Neural progenitor cell (in vitro differentiated cells): ENCODE measurements around the gene TMEM74B. TPM values are rescaled to one million over a fixed set of nuclear protein-coding genes. Genes with fewer than 3 reads are reported as not detected.

Experiments used
- DNase-seq: peaks from one replicate; pipeline ENCODE4 v3.0.0-alpha.2; 2016; ENCODE audit warnings: low spot score
- H2AFZ ChIP-seq: fragments of 200-600 bp; sonication (generic); replicated peaks from 2 replicates; pipeline ENCODE4 v1.6.1; 2016; ENCODE audit warnings: antibody characterized with exemption
- H3F3A ChIP-seq: fragments of 200-600 bp; sonication (generic); 2 replicates; pipeline ENCODE4 v1.6.1; 2016; ENCODE audit warnings: antibody characterized with exemption, low read depth
- H3K27ac ChIP-seq: fragments of 200-600 bp; sonication (generic); 2 replicates; pipeline ENCODE4 v1.5.1; 2016; ENCODE audit warnings: mild to moderate bottlenecking
- H3K27me3 ChIP-seq: fragments of 200-600 bp; sonication (generic); 2 replicates; pipeline ENCODE4 v1.6.1; 2016; ENCODE audit warnings: mild to moderate bottlenecking, moderate library complexity
- H3K36me3 ChIP-seq: fragments of 200-600 bp; sonication (generic); 2 replicates; pipeline ENCODE4 v1.5.1; 2016
- H3K4me1 ChIP-seq: fragments of 200-600 bp; sonication (generic); 2 replicates; pipeline ENCODE4 v1.6.1; 2016; ENCODE audit warnings: mixed run types
- H3K4me2 ChIP-seq: fragments of 200-600 bp; sonication (generic); 2 replicates; pipeline ENCODE4 v1.6.1; 2016
- H3K4me3 ChIP-seq: fragments of 200-600 bp; sonication (generic); 2 replicates; pipeline ENCODE4 v1.5.1; 2016
- H3K79me2 ChIP-seq: fragments of 200-600 bp; sonication (generic); 2 replicates; pipeline ENCODE4 v1.6.1; 2016; ENCODE audit warnings: low read depth
- H3K9ac ChIP-seq: fragments of 200-600 bp; sonication (generic); 2 replicates; pipeline ENCODE4 v1.6.1; 2016
- H3K9me3 ChIP-seq: fragments of 200-600 bp; sonication (generic); 2 replicates; pipeline ENCODE4 v1.5.1; 2016; ENCODE audit warnings: low read depth
- H4K20me1 ChIP-seq: fragments of 200-600 bp; sonication (generic); 2 replicates; pipeline ENCODE4 v1.6.1; 2016; ENCODE audit warnings: low read depth
- H3K27ac Mint-ChIP-seq: 3 replicates; pipeline ENCODE4 v1.8.0; 2021; ENCODE audit warnings: mixed read lengths
- H3K27me3 Mint-ChIP-seq: 2 replicates; pipeline ENCODE4 v1.8.0; 2022; ENCODE audit warnings: low read depth, mild to moderate bottlenecking, inconsistent platforms, moderate library complexity, mixed read lengths; ENCODE audit not compliant: insufficient read depth
- H3K36me3 Mint-ChIP-seq: 3 replicates; pipeline ENCODE4 v1.8.0; 2021; ENCODE audit warnings: mixed read lengths
- H3K4me1 Mint-ChIP-seq: 3 replicates; pipeline ENCODE4 v1.8.0; 2021; ENCODE audit warnings: mixed read lengths
- H3K4me3 Mint-ChIP-seq: 3 replicates; pipeline ENCODE4 v1.8.0; 2021; ENCODE audit warnings: mild to moderate bottlenecking, moderate library complexity, mixed read lengths
- H3K9me3 Mint-ChIP-seq: 3 replicates; pipeline ENCODE4 v1.8.0; 2020; ENCODE audit warnings: mixed read lengths
- CTCF ChIP-seq: fragments of 200-600 bp; sonication (generic); IDR thresholded peaks from 2 replicates; pipeline ENCODE4 v1.5.1; 2017; ENCODE audit warnings: antibody characterized with exemption, mild to moderate bottlenecking
- EZH2 ChIP-seq: fragments of 200-600 bp; sonication (generic); IDR thresholded peaks from 2 replicates; pipeline ENCODE4 v1.6.1; 2017; ENCODE audit warnings: antibody characterized with exemption, mild to moderate bottlenecking, moderate library complexity
- EZH2phosphoT487 ChIP-seq: fragments of 200-600 bp; sonication (generic); IDR thresholded peaks from 2 replicates; pipeline ENCODE4 v1.6.1; 2017; ENCODE audit warnings: antibody characterized with exemption
- total RNA-seq: library from RNA; depleted of rRNA; stranded (reverse); fragments of >200 nt; gene quantifications from 2 replicates; pipeline ENCODE4 v1.2.3, GENCODE V29; 2015; ENCODE audit warnings: low replicate concordance

The TMEM74B gene
- total RNA-seq, 1 donor from 2014 or later = 2.5 TPM

- no peak overlapping the region for H3K4me2 ChIP-seq
- H4K20me1 ChIP-seq = no peaks in the 10 kb centered on the region
- no peaks in the 10 kb centered on the region for H3K4me1 ChIP-seq
- Mint-ChIP-seq H3K4me1 (peaks cover 11% of the 10 kb centered on the region), H3K9me3 (no peaks in the 10 kb centered on the region), H3K27me3 (peaks cover 8% of the 10 kb centered on the region), H3K27ac (no peak overlapping the region), H3K36me3 (no peaks in the 10 kb centered on the region), H3K4me3 (peak overlapping the region; percentile 13)
- no peaks in the 10 kb centered on the region for H3F3A ChIP-seq
- TF ChIP-seq EZH2phosphoT487 (no peak), EZH2 (peak; percentile 31), CTCF (peak; percentile 80)
- H3K36me3 ChIP-seq = no peaks in the 10 kb centered on the region
- DNase-seq = peak; percentile 90
- H3K9me3 ChIP-seq = no peaks in the 10 kb centered on the region
- H2AFZ ChIP-seq = peak overlapping the region; percentile 48
- H3K27me3 ChIP-seq = peaks cover 58% of the 10 kb centered on the region
- H3K4me3 ChIP-seq = no peak overlapping the region
- H3K9ac ChIP-seq = no peak overlapping the region
- H3K79me2 ChIP-seq = no peaks in the 10 kb centered on the region
- H3K27ac ChIP-seq = no peak overlapping the region
Observed at GRCh38 chr20:1212607-1213396, 28.0 kb upstream of the TMEM74B start.

GRCh38 chr20:1212023-1212422, 27.2 kb upstream of the TMEM74B start:
- no peak overlapping the region for H2AFZ ChIP-seq
- H3K36me3 ChIP-seq = no peaks in the 10 kb centered on the region
- no peak overlapping the region for H3K9ac ChIP-seq
- peaks cover 58% of the 10 kb centered on the region for H3K27me3 ChIP-seq
- no peak for DNase-seq
- H3K36me3 Mint-ChIP-seq = no peaks in the 10 kb centered on the region
- H4K20me1 ChIP-seq = no peaks in the 10 kb centered on the region
- peaks cover 10% of the 10 kb centered on the region for H3K27me3 Mint-ChIP-seq
- no peak overlapping the region for H3K27ac Mint-ChIP-seq
- no peak overlapping the region for H3K4me2 ChIP-seq
- no peak overlapping the region for H3K4me3 Mint-ChIP-seq
- no peaks in the 10 kb centered on the region for H3K9me3 ChIP-seq
- no peak overlapping the region for H3K27ac ChIP-seq
- no peak overlapping the region for H3K4me3 ChIP-seq
- H3K4me1 ChIP-seq = no peaks in the 10 kb centered on the region
- H3K4me1 Mint-ChIP-seq = peaks cover 13% of the 10 kb centered on the region
- H3K9me3 Mint-ChIP-seq = no peaks in the 10 kb centered on the region
- no peaks in the 10 kb centered on the region for H3K79me2 ChIP-seq
- no peak for TF ChIP-seq EZH2
- TF ChIP-seq CTCF = no peak
- TF ChIP-seq EZH2phosphoT487 = no peak
- H3F3A ChIP-seq = no peaks in the 10 kb centered on the region

GRCh38 chr20:1210501-1210900, 25.7 kb upstream of the TMEM74B start:
- no peak overlapping the region for H3K4me3 Mint-ChIP-seq

More at GRCh38 chr20:1210501-1210900, 25.7 kb upstream of the TMEM74B start:
- Mint-ChIP-seq H3K27me3 (peaks cover 14% of the 10 kb centered on the region), H3K27ac (no peak overlapping the region), H3K9me3 (no peaks in the 10 kb centered on the region), H3K36me3 (no peaks in the 10 kb centered on the region), H3K4me1 (peaks cover 8% of the 10 kb centered on the region)
- Histone ChIP-seq H3K79me2 (no peaks in the 10 kb centered on the region), H3K4me1 (no peaks in the 10 kb centered on the region), H3K4me3 (no peak overlapping the region), H3K27ac (no peak overlapping the region), H2AFZ (no peak overlapping the region), H3K9me3 (no peaks in the 10 kb centered on the region), H3K9ac (no peak overlapping the region), H3K36me3 (no peaks in the 10 kb centered on the region), H3K27me3 (peaks cover 58% of the 10 kb centered on the region), H3K4me2 (no peak overlapping the region), H4K20me1 (no peaks in the 10 kb centered on the region), H3F3A (no peaks in the 10 kb centered on the region)
- no peak for TF ChIP-seq EZH2
- no peak for TF ChIP-seq EZH2phosphoT487
- TF ChIP-seq CTCF = no peak
- no peak for DNase-seq
